Parathyroid adenoma (tissue), 2 donors: ENCODE results near the gene SEC31A.

Experiments
- H2AFZ ChIP-seq: fragments of 300-600 bp; sonication (generic); one replicate; pipeline ENCODE4 v1.7.0; 2017; ENCODE audit warnings: antibody characterized with exemption, mild to moderate bottlenecking
- H3K27ac ChIP-seq: fragments of 300-600 bp; sonication (generic); one replicate; pipeline ENCODE4 v1.7.0; 2017
- H3K27me3 ChIP-seq: fragments of 300-600 bp; sonication (generic); one replicate; pipeline ENCODE4 v1.7.0; 2017; ENCODE audit warnings: low read length; ENCODE audit not compliant: control insufficient read depth, insufficient read depth
- H3K36me3 ChIP-seq: fragments of 300-600 bp; sonication (generic); one replicate; pipeline ENCODE4 v1.7.0; 2017; ENCODE audit warnings: low read length; ENCODE audit not compliant: control insufficient read depth, insufficient read depth
- H3K4me1 ChIP-seq: fragments of 300-600 bp; sonication (generic); one replicate; pipeline ENCODE4 v1.7.0; 2017; ENCODE audit warnings: control low read depth
- H3K4me2 ChIP-seq: fragments of 300-600 bp; sonication (generic); one replicate; pipeline ENCODE4 v1.7.0; 2017; ENCODE audit warnings: low read length
- H3K4me3 ChIP-seq: fragments of 300-600 bp; sonication (generic); one replicate; pipeline ENCODE4 v1.7.0; 2017; ENCODE audit warnings: low read depth, low read length
- H3K79me2 ChIP-seq: fragments of 300-600 bp; sonication (generic); one replicate; pipeline ENCODE4 v1.7.0; 2017; ENCODE audit warnings: control low read depth
- H3K9ac ChIP-seq: fragments of 300-600 bp; sonication (generic); one replicate; pipeline ENCODE4 v1.7.0; 2017; ENCODE audit warnings: mild to moderate bottlenecking
- H3K9me3 ChIP-seq: fragments of 300-600 bp; sonication (generic); one replicate; pipeline ENCODE4 v1.7.0; 2017; ENCODE audit warnings: low read length; ENCODE audit not compliant: control insufficient read depth
- CTCF ChIP-seq: fragments of 300-600 bp; sonication (generic); IDR thresholded peaks from one replicate; pipeline ENCODE4 v1.7.0; 2017; ENCODE audit warnings: antibody characterized with exemption, mild to moderate bottlenecking
- donor health status: primary hyperparathyroidism.

Gene SEC31A

GRCh38 chr4:82900411-82901182 lies 9.6 kb upstream of the SEC31A start, which contains the start of gene THAP9:
TSS of gene THAP9 (plus strand) at chr4:82900735. CDS start at chr4:82900803, 68 bp downstream.
- no peak for TF ChIP-seq CTCF
- H3K4me1 ChIP-seq: peaks cover 3% of the 10 kb centered on the region
- no peak within 1 kb of the TSS for H3K9ac ChIP-seq
- H2AFZ ChIP-seq: peak within 1 kb of the TSS; percentile 71
- peak within 1 kb of the TSS; percentile 95 for H3K4me3 ChIP-seq
- peak within 1 kb of the TSS; percentile 89 for H3K27ac ChIP-seq
- H3K4me2 ChIP-seq: peak within 1 kb of the TSS; percentile 96
- H3K27me3 ChIP-seq: no peaks in the 10 kb centered on the region
- H3K79me2 ChIP-seq: peaks cover 4% of the 10 kb centered on the region
- no peaks in the 10 kb centered on the region for H3K36me3 ChIP-seq
- no peaks in the 10 kb centered on the region for H3K9me3 ChIP-seq

- TF ChIP-seq CTCF: no peak
- Histone ChIP-seq H3K27me3 (no peaks in the 10 kb centered on the region), H3K79me2 (peaks cover 4% of the 10 kb centered on the region), H3K9me3 (no peaks in the 10 kb centered on the region), H3K4me3 (peak overlapping the region; percentile 95), H2AFZ (peak overlapping the region; percentile 71), H3K9ac (no peak overlapping the region), H3K4me1 (peaks cover 3% of the 10 kb centered on the region), H3K27ac (peak overlapping the region; percentile 89), H3K4me2 (peak overlapping the region; percentile 96), H3K36me3 (no peaks in the 10 kb centered on the region)
Observed at GRCh38 chr4:82900066-82900410, 9.1 kb upstream of the SEC31A start.

GRCh38 chr4:82899374-82900065 lies 8.6 kb upstream of the SEC31A start:
- H3K4me1 ChIP-seq: peaks cover 3% of the 10 kb centered on the region
- peak overlapping the region; percentile 89 for H3K27ac ChIP-seq
- H3K9ac ChIP-seq: no peak overlapping the region
- H3K36me3 ChIP-seq: no peaks in the 10 kb centered on the region
- peak overlapping the region; percentile 95 for H3K4me3 ChIP-seq
- H2AFZ ChIP-seq: peak overlapping the region; percentile 71
- H3K9me3 ChIP-seq: no peaks in the 10 kb centered on the region
- peaks cover 4% of the 10 kb centered on the region for H3K79me2 ChIP-seq
- no peak for TF ChIP-seq CTCF
- H3K27me3 ChIP-seq: no peaks in the 10 kb centered on the region
- peak overlapping the region; percentile 96 for H3K4me2 ChIP-seq

DNA sequence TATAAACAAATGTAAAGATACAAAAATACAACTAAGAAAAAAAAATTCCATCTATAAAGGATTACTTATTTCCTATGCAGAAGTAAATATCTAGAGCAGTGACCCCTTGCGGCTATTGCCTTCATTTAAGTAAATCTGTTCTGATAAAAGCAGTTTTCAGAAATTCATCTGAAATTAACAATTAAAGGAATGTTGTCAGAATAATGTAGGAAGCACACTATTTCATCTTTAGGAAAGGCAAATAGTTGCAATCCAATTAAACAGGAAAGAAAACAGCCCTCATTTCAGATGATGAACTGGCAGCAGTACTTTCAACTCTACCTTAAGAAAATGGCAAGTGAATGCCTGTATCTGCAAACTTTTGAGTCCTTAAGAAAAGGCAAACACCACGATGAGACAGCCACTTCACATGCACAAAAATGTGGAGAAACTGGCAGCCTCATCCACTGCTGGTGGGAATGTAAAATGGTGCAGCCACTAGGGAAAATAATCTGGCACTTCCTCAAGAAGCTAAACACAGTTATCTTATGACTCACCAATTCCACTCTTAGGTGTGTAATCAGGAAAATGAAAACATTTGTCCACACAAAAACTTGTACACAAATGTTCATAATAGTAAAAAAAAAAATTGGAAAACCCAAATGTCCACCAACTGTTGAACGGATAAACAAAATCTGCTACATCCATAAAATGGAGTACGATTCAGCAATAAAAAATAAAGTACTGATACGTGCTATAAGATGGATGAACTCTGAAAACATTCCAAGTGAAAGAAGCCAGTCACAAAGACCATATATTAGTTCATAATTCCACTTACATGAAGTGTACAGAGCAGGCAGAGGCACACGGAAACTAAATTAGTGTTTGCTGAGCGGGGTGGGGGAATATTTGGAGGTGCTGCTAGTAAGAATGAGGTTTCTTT lies 7.6 kb upstream of the SEC31A start:
- no peaks in the 10 kb centered on the region for H3K27me3 ChIP-seq

More for the DNA sequence above, 7.6 kb upstream of the SEC31A start:
- Histone ChIP-seq H3K9me3 (no peaks in the 10 kb centered on the region), H3K4me2 (peak overlapping the region; percentile 96), H2AFZ (no peak overlapping the region), H3K79me2 (peaks cover 4% of the 10 kb centered on the region), H3K27ac (no peak overlapping the region), H3K36me3 (no peaks in the 10 kb centered on the region), H3K4me1 (peaks cover 3% of the 10 kb centered on the region), H3K9ac (no peak overlapping the region), H3K4me3 (peak overlapping the region; percentile 95)
- no peak for TF ChIP-seq CTCF
